ENCODE data around the gene CCR2.
A peak's percentile ranks its signal among the peaks of the same experiment; 100 is the strongest.

CCR2 gene

DNA sequence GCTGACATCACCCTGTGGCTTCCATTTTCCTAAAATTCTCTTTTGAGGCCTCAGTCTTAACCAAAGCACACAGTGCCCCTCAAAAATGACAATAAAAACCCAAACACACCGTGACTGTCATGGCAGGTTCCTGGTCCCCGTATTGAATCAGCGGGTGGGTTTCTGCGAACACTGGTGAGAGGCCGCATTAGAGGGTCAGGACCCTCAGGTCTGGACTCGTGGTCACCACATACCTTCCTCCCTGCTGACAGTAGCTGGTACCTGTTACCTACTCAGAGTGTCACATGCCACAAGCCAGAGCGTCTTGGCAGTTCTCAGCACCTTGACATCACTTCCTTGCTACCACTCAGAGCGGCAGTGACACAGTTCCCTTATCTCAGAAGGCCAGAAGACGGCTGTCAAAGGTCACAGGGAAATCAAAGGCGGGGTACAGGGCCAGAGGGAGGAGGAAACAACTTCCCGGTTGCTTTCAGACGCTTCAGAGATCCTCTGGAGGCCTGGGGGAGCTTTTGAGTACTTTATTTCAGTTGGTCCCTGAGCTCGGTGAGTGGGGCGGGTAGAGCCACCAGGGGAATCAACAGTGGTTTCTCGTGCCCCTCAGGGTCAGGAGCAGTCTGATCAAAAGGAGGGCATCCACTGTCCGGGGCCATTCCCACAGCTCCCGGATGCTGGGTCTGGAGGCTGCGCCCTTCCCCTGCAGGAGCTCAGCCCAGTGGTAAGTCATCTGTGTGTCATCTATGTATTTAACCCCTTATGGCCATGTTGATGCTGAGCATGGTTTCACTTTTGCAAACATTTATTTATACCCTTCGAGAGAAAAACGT lies 53.1 kb downstream of the CCR2 start, which contains the start of the genes CCR5AS and CCRL2:
Gene CCR5AS, minus strand, starts transcription at position 279 of the 824 bp plus-strand sequence.
Gene CCRL2, plus strand, starts transcription at position 472 of the 824 bp plus-strand sequence. CDS start 821 bp downstream, outside the sequence.
- DNase-seq = peak; percentile 37

- no peak for DNase-seq
Observed at GRCh38 chr3:46407970-46408369, 54.1 kb downstream of the CCR2 start.

GRCh38 chr3:46408853-46409252 lies 54.9 kb downstream of the CCR2 start:
- no peak for DNase-seq

DNA sequence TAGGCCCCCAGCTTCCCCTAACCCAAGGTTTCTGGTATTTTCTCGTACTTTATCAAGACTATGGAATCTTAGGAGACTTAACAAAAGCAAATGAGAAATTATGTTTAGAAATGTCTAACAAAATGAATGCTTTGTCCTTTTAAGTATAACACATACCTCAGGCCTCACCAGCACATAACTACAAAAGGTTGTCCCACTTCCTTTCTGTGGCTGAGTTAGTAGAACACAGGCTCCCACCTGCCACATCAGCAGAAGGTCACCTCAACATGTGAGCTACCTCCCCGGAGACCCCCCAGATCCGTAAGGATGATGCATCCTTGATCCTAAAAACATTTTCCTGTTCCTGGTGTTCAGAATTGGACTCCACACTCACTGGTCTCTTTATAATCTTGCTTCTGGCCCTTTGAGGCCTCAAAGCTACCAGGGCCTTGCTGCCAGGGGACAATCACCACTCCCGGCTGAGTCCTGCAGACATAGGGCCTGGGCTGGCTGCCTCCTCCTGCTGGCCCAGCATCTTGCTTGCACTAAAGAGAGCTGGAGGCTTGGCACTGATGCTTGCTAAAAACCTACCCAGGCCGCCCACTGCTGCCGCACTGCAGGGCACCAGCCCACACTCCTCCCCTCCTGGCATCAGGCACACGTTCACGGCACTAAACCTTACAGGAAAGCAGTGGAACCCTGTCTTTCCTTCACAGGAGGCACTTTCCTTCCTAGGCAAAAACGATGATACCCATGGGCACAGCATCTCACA lies 56.0 kb downstream of the CCR2 start:
- DNase-seq = no peak

Measured in stimulated activated CD4-positive, alpha-beta T cell treated with anti-CD3 and anti-CD28 coated beads, Interleukin-1b, Interleukin-23, amount 100 ng/mL, for 48 hours (primary cell).